Vagina (tissue), 2 donors: Measurements from ENCODE around the gene FCGBP.

Experiments used
- CTCF ChIP-seq, 3 experiments: fragments of 450-650 bp in 2 of 3; fragments of 200-600 bp in 1 of 3; sonication (generic) in 1 of 3; IDR thresholded peaks; one replicate each; pipeline ENCODE4 v1.5.1; 2017 to 2019; ENCODE audit warnings: antibody characterized with exemption in 3 of 3, mild to moderate bottlenecking in 2 of 3, moderate library complexity in 2 of 3
- POLR2A ChIP-seq, 2 donors: fragments of 450-650 bp; IDR thresholded peaks; one replicate each; pipeline ENCODE4 v1.6.1; 2017; ENCODE audit warnings: antibody characterized with exemption in 2 of 2, mild to moderate bottlenecking in 2 of 2, moderate library complexity in 2 of 2
- POLR2AphosphoS5 ChIP-seq, 2 donors: sonication (generic); formaldehyde crosslinking; IDR thresholded peaks; one replicate each; pipeline ENCODE4 v1.9.0; 2017; ENCODE audit warnings: antibody characterized with exemption in 2 of 2, mild to moderate bottlenecking in 2 of 2, low read depth in 1 of 2; ENCODE audit not compliant: insufficient read depth in 1 of 2

- TF ChIP-seq POLR2AphosphoS5 (IDR thresholded peaks at IDR 0.05; ENCODE audit: insufficient read depth in 1 of 2, low read depth in 1 of 2) (no peak), CTCF (IDR thresholded peaks at IDR 0.05) (no peak), POLR2A (IDR thresholded peaks at IDR 0.05) (no peak)
Observed at GRCh38 chr19:39983695-39984300, 49.4 kb upstream of the FCGBP start.
